Muscle of leg (tissue), 11 donors: ENCODE data around the gene SMIM7. TPM values are rescaled to one million over a fixed set of nuclear protein-coding genes. Genes with fewer than 3 reads are reported as not detected.

ENCODE experiments used
- DNase-seq: peaks from one replicate; pipeline ENCODE4 v3.0.0; 2013
- H3K27ac ChIP-seq: one replicate; pipeline ENCODE4 v1.5.1; 2013; ENCODE audit warnings: mild to moderate bottlenecking, low read length, control low read depth
- H3K27me3 ChIP-seq: one replicate; pipeline ENCODE4 v1.6.1; 2013; ENCODE audit warnings: low read length; ENCODE audit not compliant: control insufficient read depth, insufficient read depth
- H3K36me3 ChIP-seq: one replicate; pipeline ENCODE4 v1.6.1; 2013; ENCODE audit warnings: low read length; ENCODE audit not compliant: control insufficient read depth, insufficient read depth
- H3K4me1 ChIP-seq: one replicate; pipeline ENCODE4 v1.6.1; 2013; ENCODE audit warnings: low read length; ENCODE audit not compliant: control insufficient read depth, insufficient read depth
- H3K4me3 ChIP-seq: one replicate; pipeline ENCODE4 v1.5.1; 2013; ENCODE audit warnings: low read length, control low read depth
- H3K9me3 ChIP-seq: replicated peaks from 2 replicates; pipeline ENCODE4 v1.6.1; 2013; ENCODE audit warnings: low read depth, low read length; ENCODE audit not compliant: control insufficient read depth
- WGBS: methylation state at CpG from one replicate; pipeline ENCODE4 v1.1.5; 2013; ENCODE audit warnings: missing lambda C conversion rate; ENCODE audit not compliant: insufficient coverage; 5-methylcytosine and 5-hydroxymethylcytosine counted together
- polyA plus RNA-seq, 8 donors: library from polyadenylated mRNA; unstranded; fragments of 120-200 nt; gene quantifications; one replicate each; pipeline versions ENCODE4 v1.2.1 to v1.2.3, GENCODE V29; 2013; ENCODE audit warnings: inconsistent platforms in 1 of 8, low replicate concordance in 1 of 8; ENCODE audit not compliant: insufficient read length in 8 of 8, insufficient read depth in 1 of 8
- total RNA-seq: library from RNA; stranded (reverse); fragments of 120-200 nt; gene quantifications from one replicate; pipeline ENCODE4 v1.2.4, GENCODE V29; 2013

SMIM7 gene
- total and polyA plus RNA-seq, 9 donors = 50.4 to 70.1 (median 57.8) TPM

DNA sequence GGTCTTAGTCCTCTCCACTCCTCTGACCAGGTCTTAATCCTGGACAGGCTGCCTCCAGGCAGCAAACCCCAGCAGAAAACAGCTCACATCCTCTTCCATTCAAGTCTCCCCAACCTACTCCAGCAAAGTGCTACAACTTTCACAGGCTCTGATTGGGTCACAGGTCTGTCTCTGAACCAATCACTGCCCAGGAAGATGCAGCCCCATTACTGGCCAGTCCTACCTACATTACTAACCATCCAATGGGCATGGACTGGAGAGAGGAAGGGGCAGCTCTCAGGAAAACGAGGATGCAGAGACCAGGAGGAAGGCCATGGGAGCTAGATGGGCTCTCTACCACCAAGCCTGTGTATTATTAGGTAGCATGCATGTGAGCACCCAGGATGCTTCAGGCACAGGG lies 44.1 kb downstream of the SMIM7 start:
- peaks cover 31% of the 10 kb centered on the region for H3K4me1 ChIP-seq
- no peaks in the 10 kb centered on the region for H3K9me3 ChIP-seq
- peaks cover 4% of the 10 kb centered on the region for H3K36me3 ChIP-seq
- DNase-seq = no peak
- H3K27ac ChIP-seq = no peak overlapping the region
- H3K27me3 ChIP-seq = no peaks in the 10 kb centered on the region
- no CpG with 5 or more reads among the region's 1 CpG for WGBS
- H3K4me3 ChIP-seq = no peak overlapping the region

DNA sequence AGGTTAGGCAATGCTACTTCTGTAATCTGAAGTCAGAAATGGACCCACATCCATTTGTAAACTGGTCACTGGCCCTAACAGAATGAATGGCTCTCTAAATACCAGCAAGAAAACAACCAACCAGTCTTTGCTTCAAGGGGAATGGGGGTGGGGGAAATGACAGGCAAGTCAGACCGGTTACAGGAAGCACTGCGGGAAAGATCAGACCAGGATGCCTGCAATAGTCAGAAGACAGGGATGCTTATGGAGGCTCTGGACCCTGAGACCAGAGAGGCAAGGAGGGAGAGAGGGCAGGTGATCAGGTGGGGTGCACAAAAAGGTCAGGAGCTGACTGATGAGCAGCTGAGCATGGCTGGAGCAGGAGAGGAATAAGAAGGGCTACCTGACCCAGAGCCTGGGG lies 45.0 kb downstream of the SMIM7 start:
- Histone ChIP-seq H3K9me3 (no peaks in the 10 kb centered on the region), H3K27me3 (no peaks in the 10 kb centered on the region), H3K36me3 (peaks cover 4% of the 10 kb centered on the region), H3K27ac (no peak overlapping the region), H3K4me3 (no peak overlapping the region), H3K4me1 (peaks cover 27% of the 10 kb centered on the region)
- DNase-seq = no peak
- 46% methylated on average over 2 of the region's 2 CpGs for WGBS

DNA sequence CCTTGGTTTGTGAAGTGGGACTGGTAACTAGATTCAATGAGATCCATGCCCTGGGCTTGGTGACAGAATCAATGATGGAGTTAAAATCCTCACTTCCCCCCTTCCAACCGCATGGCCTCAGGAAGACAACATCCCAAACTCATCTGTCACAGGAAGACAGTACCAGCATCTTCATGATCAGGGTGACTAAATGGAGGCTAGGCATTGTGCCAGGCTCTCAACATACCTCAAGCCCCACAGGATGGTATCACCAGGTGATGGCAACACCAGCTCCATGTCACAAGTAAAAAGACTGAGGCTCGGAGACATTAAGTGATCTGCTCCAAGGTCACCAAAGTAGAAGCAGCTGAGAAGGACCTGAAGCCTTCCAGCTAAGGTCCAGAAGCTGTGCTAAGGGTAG lies 46.1 kb downstream of the SMIM7 start:
- 80% methylated on average over 2 of the region's 2 CpGs for WGBS
- no peak for DNase-seq

GRCh38 chr19:16612636-16613035 lies 47.3 kb downstream of the SMIM7 start:
- Histone ChIP-seq H3K4me3 (no peak overlapping the region), H3K9me3 (no peaks in the 10 kb centered on the region), H3K27ac (no peak overlapping the region), H3K36me3 (peaks cover 4% of the 10 kb centered on the region), H3K27me3 (no peaks in the 10 kb centered on the region), H3K4me1 (peaks cover 10% of the 10 kb centered on the region)
- DNase-seq = no peak
- no CpG with 5 or more reads among the region's 3 CpGs for WGBS

More for the DNA sequence above, 46.1 kb downstream of the SMIM7 start:
- Histone ChIP-seq H3K4me3 (no peak overlapping the region), H3K4me1 (peaks cover 16% of the 10 kb centered on the region), H3K27me3 (no peaks in the 10 kb centered on the region), H3K36me3 (peaks cover 4% of the 10 kb centered on the region), H3K9me3 (no peaks in the 10 kb centered on the region), H3K27ac (no peak overlapping the region)

DNA sequence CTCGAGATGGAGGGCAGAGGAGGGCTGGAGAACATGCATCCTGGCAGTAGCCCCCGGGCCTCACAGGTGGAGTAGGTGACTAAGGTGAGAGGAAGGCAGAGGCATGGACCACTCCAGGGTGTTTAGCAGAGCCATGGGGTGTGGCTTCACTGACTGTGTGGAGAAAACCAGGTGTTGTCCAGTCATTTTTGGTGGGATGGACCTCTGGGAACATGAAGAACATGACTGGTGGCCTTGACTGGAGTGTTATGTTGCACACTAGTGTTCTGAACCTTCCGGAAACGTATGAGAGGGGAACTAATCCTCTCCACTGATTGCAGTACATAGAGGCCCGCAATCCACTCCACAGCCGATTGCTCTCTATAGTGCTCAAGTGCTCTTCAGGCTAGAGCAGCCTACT lies 48.8 kb downstream of the SMIM7 start:
- Histone ChIP-seq H3K4me1 (peaks cover 11% of the 10 kb centered on the region), H3K4me3 (no peak overlapping the region), H3K27me3 (no peaks in the 10 kb centered on the region), H3K27ac (no peak overlapping the region), H3K9me3 (no peaks in the 10 kb centered on the region), H3K36me3 (peaks cover 6% of the 10 kb centered on the region)
- DNase-seq = no peak
- WGBS = 100% methylated on average over 2 of the region's 6 CpGs

GRCh38 chr19:16609511-16610200 lies 50.3 kb downstream of the SMIM7 start:
- Histone ChIP-seq H3K4me1 (peaks cover 21% of the 10 kb centered on the region), H3K9me3 (no peaks in the 10 kb centered on the region), H3K4me3 (no peak overlapping the region), H3K36me3 (peaks cover 2% of the 10 kb centered on the region), H3K27me3 (no peaks in the 10 kb centered on the region), H3K27ac (no peak overlapping the region)
- no peak for DNase-seq
- WGBS = 93% methylated on average over 3 of the region's 5 CpGs

DNA sequence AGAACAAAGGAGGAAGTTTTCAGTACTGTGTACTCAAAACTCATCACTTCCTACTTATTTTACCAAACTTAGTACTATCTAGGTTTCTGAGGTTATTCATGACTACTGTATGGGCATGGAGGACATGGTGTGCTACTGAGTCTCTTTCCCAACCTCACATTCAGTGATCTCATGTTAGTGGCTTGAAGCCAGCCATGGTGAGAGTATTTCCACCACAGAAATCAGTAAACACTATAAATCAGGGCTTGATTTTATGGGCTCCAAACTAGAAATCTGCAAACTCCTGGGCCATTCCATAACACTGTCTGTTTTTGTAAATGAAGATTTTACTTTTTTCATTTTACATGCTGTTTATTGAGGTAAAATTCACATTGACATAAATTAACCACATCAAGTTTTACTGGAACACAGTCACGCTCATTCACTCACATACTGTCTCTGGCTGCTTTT lies 51.6 kb downstream of the SMIM7 start:
- DNase-seq = peak; percentile 49
- no peaks in the 10 kb centered on the region for H3K27me3 ChIP-seq
- peaks cover 2% of the 10 kb centered on the region for H3K36me3 ChIP-seq
- H3K4me3 ChIP-seq = no peak overlapping the region
- no peaks in the 10 kb centered on the region for H3K9me3 ChIP-seq
- H3K27ac ChIP-seq = no peak overlapping the region
- 100% methylated on average over 1 of the region's 1 CpG for WGBS
- peaks cover 21% of the 10 kb centered on the region for H3K4me1 ChIP-seq

DNA sequence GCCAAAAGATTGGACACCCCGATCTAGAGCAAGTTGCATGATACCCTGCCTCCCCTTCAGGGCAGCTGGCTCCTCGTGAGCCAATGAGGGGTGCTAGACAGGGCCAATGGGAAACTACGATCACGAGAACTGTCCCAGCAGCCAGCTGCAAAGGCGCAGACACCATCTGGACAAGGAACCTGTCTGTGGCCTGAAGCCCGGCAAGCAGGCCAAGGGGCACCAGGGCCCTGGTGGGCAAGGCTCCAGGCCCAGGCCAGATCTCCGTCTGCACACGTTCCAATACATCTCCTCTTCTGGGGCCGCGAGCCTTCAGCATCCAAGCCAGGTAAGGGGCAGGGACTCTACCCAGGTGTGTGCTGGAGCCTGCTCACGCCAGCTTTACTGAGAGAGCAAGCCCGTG lies 52.1 kb downstream of the SMIM7 start:
- H3K4me3 ChIP-seq = no peak overlapping the region

DNA sequence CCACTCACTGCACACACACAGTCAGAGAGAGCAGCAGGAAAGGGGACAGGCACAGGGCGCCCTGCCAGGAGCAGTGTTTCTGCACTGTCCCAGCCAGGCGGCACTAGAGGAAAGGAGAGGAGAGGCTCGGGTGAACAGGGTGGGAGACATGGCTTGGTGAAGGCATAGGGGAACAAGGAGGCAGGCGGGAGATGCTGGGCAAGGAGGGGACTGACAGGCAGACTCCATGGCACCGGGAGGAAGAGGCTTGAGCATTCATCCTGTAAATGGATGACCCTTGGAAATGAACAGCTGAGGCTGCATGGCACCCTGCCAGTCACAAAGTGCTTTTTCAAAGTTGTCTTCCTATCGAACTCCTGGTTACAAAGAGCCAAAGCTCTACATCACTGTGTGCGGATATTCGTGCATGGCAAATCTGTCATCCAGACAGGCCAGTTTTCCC lies 54.4 kb downstream of the SMIM7 start:
- H3K27me3 ChIP-seq = no peaks in the 10 kb centered on the region
- H3K9me3 ChIP-seq = no peaks in the 10 kb centered on the region
- no peak overlapping the region for H3K4me3 ChIP-seq
- 53% methylated on average over 8 of the region's 8 CpGs for WGBS
- H3K36me3 ChIP-seq = peaks cover 2% of the 10 kb centered on the region
- peaks cover 30% of the 10 kb centered on the region for H3K4me1 ChIP-seq
- peak; percentile 48 for DNase-seq
- peak overlapping the region; percentile 5 for H3K27ac ChIP-seq

More for the DNA sequence above, 52.1 kb downstream of the SMIM7 start:
- Histone ChIP-seq H3K4me1 (peaks cover 21% of the 10 kb centered on the region), H3K27ac (no peak overlapping the region), H3K27me3 (no peaks in the 10 kb centered on the region), H3K36me3 (peaks cover 2% of the 10 kb centered on the region), H3K9me3 (no peaks in the 10 kb centered on the region)
- DNase-seq = no peak
- WGBS = 76% methylated on average over 10 of the region's 12 CpGs

DNA sequence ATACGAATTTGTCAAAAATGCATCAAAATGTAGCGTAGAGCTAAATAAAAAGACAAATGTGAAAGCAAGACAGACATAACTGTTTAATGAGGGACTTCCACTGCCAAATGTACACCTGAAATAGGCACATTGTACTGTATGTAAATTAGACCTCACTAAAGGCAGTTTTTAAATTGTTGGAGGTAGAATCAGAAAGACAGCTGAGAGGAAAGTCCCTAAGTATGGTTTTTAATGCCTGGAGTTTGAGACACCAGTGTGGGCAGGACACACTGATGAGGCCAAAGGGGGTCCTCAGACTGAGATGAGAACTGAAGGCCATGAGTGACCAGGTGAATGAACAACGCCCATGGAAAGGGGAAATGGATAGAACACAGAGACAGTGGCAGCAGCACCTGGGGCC lies 54.8 kb downstream of the SMIM7 start:
- DNase-seq = no peak
- Histone ChIP-seq H3K4me1 (peaks cover 35% of the 10 kb centered on the region), H3K9me3 (no peaks in the 10 kb centered on the region), H3K27ac (no peak overlapping the region), H3K27me3 (no peaks in the 10 kb centered on the region), H3K4me3 (no peak overlapping the region), H3K36me3 (peaks cover 2% of the 10 kb centered on the region)
- 86% methylated on average over 1 of the region's 3 CpGs for WGBS
